Measurements from ENCODE around the gene TDRD9. TPM values are rescaled to one million over a fixed set of nuclear protein-coding genes. Genes with fewer than 3 reads are reported as not detected.

The TDRD9 gene
- total RNA-seq, 1 experiment from 2014 or later, result 0.07 TPM

- Histone ChIP-seq H3K9me2 (replicated peaks; ENCODE audit: low read length) (no peaks in the 10 kb centered on the region), H3F3A (ENCODE audit: low read length, unreplicated experiment) (no peaks in the 10 kb centered on the region), H2AFZ (ENCODE audit: low read length) (no peak overlapping the region), H3K4me2 (ENCODE audit: low read length) (0 out of 2 replicates have a peak overlapping the region, but pooled peaks have one; percentile 17), H3K36me3 (ENCODE audit: low read depth, low read length) (no peaks in the 10 kb centered on the region), H3K27ac (ENCODE audit: low read length) (no peak overlapping the region), H3K27me3 (ENCODE audit: low read length) (no peaks in the 10 kb centered on the region), H4K20me1 (ENCODE audit: low read length) (no peaks in the 10 kb centered on the region), H3K9ac (ENCODE audit: low read length) (no peak overlapping the region), H3K9me3 (ENCODE audit: low read length) (no peaks in the 10 kb centered on the region), H3K4me1 (ENCODE audit: insufficient read depth, low read length) (peaks cover 6% of the 10 kb centered on the region; the same call in 1 of the 2 replicates), H3K79me2 (ENCODE audit: low read length) (no peaks in the 10 kb centered on the region), H3K4me3 (ENCODE audit: low read length) (no peak overlapping the region)
- ATAC-seq (peak; percentile 55), DNase-seq (peak; percentile 38)
- CTCF ChIA-PET, result no interaction called here
- BruUV-seq (replicated peaks), result no TSS peak
- intact Hi-C loops (cut with micrococcal nuclease), result no loop called here
- TF ChIP-seq EZH2phosphoT487 (IDR thresholded peaks at IDR 0.05; ENCODE audit: borderline replicate concordance, low read length) (no peak), EZH2 (IDR thresholded peaks at IDR 0.05; ENCODE audit: low read length, unreplicated experiment) (no peak), CTCF (conservative IDR thresholded peaks at IDR 0.05; ENCODE audit: low read depth, low read length) (no peak)
- POLR2A ChIA-PET (ENCODE audit: unreplicated experiment), result no interaction called here
Measured at GRCh38 chr14:104014764-104015163, 86.5 kb downstream of the TDRD9 start.

- BruUV-seq (replicated peaks), result no TSS peak
- H3K79me2 ChIP-seq (ENCODE audit: low read length), result no peaks in the 10 kb centered on the region
- no peaks in the 10 kb centered on the region for H3K9me3 ChIP-seq (ENCODE audit: low read length)
- no peak for DNase-seq
- no peak overlapping the region for H3K27ac ChIP-seq (ENCODE audit: low read length)
- no peaks in the 10 kb centered on the region for H4K20me1 ChIP-seq (ENCODE audit: low read length)
- no peaks in the 10 kb centered on the region for H3F3A ChIP-seq (ENCODE audit: low read length, unreplicated experiment)
- CTCF ChIA-PET, result interaction anchor here (0.6 to 1.0 kb wide), 3 partner anchors 10 to 124 kb away, joined by 3 to 5 read pairs (median 4); no protein-coding TSS in a partner anchor
- no peak overlapping the region for H2AFZ ChIP-seq (ENCODE audit: low read length)
- TF ChIP-seq EZH2phosphoT487 (IDR thresholded peaks at IDR 0.05; ENCODE audit: borderline replicate concordance, low read length), result no peak
- no peak for TF ChIP-seq EZH2 (IDR thresholded peaks at IDR 0.05; ENCODE audit: low read length, unreplicated experiment)
- no peak for TF ChIP-seq CTCF (conservative IDR thresholded peaks at IDR 0.05; ENCODE audit: low read depth, low read length)
- H3K4me2 ChIP-seq (ENCODE audit: low read length), result no peak overlapping the region
- no peak for ATAC-seq
- peaks cover 6% of the 10 kb centered on the region; the same call in 1 of the 2 replicates for H3K4me1 ChIP-seq (ENCODE audit: insufficient read depth, low read length)
- no peaks in the 10 kb centered on the region for H3K36me3 ChIP-seq (ENCODE audit: low read depth, low read length)
- H3K27me3 ChIP-seq (ENCODE audit: low read length), result no peaks in the 10 kb centered on the region
- POLR2A ChIA-PET (ENCODE audit: unreplicated experiment), result interaction anchor here (0.6 kb wide), 1 partner anchor 11 kb away, joined by 3 read pairs; no protein-coding TSS in a partner anchor
- H3K9me2 ChIP-seq (replicated peaks; ENCODE audit: low read length), result no peaks in the 10 kb centered on the region
- intact Hi-C loops (cut with micrococcal nuclease), result no loop called here
- H3K9ac ChIP-seq (ENCODE audit: low read length), result no peak overlapping the region
- no peak overlapping the region for H3K4me3 ChIP-seq (ENCODE audit: low read length)
Measured at GRCh38 chr14:104016873-104017650, 88.8 kb downstream of the TDRD9 start.

- no TSS peak for BruUV-seq (replicated peaks)
- H3K79me2 ChIP-seq (ENCODE audit: low read length), result no peaks in the 10 kb centered on the region
- no peak for TF ChIP-seq EZH2phosphoT487 (IDR thresholded peaks at IDR 0.05; ENCODE audit: borderline replicate concordance, low read length)
- no peak for TF ChIP-seq CTCF (conservative IDR thresholded peaks at IDR 0.05; ENCODE audit: low read depth, low read length)
- TF ChIP-seq EZH2 (IDR thresholded peaks at IDR 0.05; ENCODE audit: low read length, unreplicated experiment), result no peak
- H3K9me2 ChIP-seq (replicated peaks; ENCODE audit: low read length), result no peaks in the 10 kb centered on the region
- H3K4me2 ChIP-seq (ENCODE audit: low read length), result no peak overlapping the region
- DNase-seq (no peak), ATAC-seq (no peak)
- no peaks in the 10 kb centered on the region for H4K20me1 ChIP-seq (ENCODE audit: low read length)
- H2AFZ ChIP-seq (ENCODE audit: low read length), result no peak overlapping the region
- peaks cover 6% of the 10 kb centered on the region; the same call in 1 of the 2 replicates for H3K4me1 ChIP-seq (ENCODE audit: insufficient read depth, low read length)
- CTCF ChIA-PET, result no interaction called here
- H3K36me3 ChIP-seq (ENCODE audit: low read depth, low read length), result no peaks in the 10 kb centered on the region
- H3K9me3 ChIP-seq (ENCODE audit: low read length), result no peaks in the 10 kb centered on the region
- H3K27ac ChIP-seq (ENCODE audit: low read length), result no peak overlapping the region
- POLR2A ChIA-PET (ENCODE audit: unreplicated experiment), result no interaction called here
- no peaks in the 10 kb centered on the region for H3F3A ChIP-seq (ENCODE audit: low read length, unreplicated experiment)
- intact Hi-C loops (cut with micrococcal nuclease), result no loop called here
- no peak overlapping the region for H3K9ac ChIP-seq (ENCODE audit: low read length)
- no peaks in the 10 kb centered on the region for H3K27me3 ChIP-seq (ENCODE audit: low read length)
- H3K4me3 ChIP-seq (ENCODE audit: low read length), result no peak overlapping the region
Measured at GRCh38 chr14:104019029-104019428, 90.8 kb downstream of the TDRD9 start.
